Measurements from ENCODE around the gene PHF12.
"Not testable (repeated sequence)": the region's sequence is repeated elsewhere in the genome, so short reads cannot be mapped to it uniquely, and the experiment has no call there.

PHF12 gene

DNA sequence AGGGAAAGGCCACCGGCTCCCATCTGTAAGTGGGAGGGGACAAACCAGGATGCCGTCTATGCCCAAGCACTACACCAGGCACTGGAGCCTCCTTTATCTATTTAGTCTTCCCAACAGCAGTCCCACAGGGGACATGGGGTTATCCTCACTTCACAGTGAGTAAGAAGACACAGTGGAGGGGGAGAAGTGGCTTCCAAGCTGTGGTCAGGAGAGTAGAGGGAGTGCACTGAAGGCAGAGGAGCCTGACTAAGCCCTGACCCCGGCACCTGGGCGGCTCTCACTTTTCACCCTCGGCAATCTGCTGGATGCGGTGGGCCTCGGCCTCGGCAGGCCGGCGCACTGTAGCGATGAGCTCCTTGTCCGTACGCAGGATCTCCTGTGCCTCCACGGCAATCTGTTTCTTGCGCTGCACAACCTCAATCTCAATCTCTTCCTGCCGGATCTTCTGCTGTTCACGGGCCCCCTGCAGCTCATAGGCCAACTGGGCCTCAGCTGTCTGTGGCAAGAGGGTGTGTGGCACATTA lies 69.7 kb downstream of the PHF12 start:
- no peak for DNase-seq

DNA sequence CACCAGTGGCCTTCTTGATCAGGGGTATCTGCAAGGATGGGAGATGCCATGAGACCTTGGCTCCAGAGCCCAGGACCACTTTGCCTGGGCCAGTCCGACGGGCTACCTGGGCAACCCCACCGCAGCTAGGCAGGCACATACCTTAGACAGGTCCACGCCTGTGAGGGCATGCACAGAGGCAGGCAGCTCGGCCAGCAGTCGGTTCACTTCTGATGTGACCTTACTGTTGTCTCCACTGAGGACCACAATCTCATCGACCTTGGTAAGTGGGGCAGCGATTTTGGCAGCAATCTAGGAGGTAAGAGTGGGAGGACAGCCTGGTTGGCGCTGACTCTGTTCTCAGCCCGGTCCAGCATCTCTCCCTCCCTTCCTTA lies 70.8 kb downstream of the PHF12 start:
- DNase-seq: no peak

DNA sequence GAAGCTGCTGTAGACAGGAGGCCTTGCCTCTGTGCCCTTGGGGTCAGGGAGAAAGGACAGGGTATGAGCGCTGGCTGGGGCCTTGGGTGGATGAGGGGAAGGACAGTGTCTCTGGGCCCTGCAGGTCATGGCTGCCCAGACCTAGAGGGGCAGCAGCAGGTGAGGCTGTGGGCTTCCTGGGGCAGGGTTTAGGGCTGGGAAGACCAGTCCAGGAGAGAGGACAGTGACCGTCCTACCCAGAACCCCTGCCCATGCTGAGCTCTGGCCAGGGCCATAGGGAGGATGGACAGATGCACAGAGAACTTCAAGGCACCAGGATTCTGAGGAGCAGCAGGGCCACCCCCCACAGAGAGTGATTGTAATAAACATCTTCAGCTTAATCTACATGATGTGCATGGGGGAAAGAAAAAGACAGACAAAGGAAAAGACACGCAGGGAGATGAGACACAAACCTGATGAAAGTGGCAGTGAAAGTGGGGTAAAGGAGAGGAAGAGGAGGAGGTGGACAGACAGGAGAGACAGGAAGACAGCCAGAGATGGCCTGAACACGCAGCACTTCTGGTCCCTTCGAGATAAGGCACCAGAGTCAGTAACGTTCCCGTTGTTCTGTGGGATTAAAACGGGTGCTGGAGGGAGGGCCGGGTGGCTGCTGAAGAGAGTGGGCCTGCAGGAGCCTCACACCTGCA lies 71.3 kb downstream of the PHF12 start:
- DNase-seq: no peak

DNA sequence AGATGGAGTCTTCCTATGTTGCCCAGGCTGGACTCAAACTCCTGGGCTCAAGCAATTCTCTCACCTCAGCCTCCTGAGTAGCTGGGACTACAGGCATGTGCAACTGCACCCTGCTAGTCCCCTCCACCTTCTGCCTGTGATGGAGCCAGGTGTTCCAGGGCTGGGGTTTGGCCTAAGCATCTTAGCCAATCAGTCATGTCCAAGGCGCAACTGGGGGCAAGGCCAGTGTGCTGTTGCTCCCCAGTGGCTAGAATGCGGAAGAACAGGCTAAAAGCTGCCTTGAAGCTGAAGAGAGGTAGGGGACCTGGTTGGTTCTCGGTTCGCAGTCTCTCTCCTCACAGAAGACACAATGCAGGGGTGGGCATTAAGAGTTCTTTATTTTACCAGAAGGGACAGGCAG lies 72.3 kb downstream of the PHF12 start:
- no peak for DNase-seq

DNA sequence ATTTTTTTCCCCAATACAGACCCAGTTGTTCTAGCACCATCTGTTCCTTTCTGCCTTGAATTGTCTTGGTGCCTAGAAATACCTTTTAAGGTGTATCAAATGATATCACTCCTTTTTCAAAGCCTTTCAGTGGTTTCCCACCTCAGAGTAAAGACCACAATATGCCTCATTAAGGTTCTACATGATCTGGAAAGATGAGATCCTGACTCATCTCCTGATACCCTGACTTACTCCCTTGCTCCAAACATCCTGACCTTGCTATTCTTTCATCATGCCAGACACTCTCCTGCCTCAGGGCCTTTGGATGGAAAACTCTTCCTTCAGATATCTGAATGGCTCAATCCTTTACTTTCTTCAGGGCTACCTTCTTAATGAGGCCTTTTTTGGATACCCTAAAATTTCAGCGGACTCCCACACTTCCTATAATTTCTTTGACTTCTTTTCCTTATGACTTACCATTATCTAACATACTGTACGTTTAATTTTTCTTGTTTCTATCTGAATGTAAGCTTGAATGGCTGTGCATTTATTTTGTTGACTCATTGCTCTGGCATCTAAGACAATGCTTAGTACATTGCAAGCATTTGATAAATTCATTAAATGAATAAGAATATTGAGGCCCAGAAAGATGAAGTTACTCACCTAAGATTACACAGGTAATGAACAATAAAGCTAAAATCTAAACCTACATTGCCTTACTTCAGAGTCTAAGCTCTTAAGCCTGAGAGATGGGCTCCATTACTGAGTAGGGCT lies 73.0 kb downstream of the PHF12 start:
- no peak for DNase-seq

DNA sequence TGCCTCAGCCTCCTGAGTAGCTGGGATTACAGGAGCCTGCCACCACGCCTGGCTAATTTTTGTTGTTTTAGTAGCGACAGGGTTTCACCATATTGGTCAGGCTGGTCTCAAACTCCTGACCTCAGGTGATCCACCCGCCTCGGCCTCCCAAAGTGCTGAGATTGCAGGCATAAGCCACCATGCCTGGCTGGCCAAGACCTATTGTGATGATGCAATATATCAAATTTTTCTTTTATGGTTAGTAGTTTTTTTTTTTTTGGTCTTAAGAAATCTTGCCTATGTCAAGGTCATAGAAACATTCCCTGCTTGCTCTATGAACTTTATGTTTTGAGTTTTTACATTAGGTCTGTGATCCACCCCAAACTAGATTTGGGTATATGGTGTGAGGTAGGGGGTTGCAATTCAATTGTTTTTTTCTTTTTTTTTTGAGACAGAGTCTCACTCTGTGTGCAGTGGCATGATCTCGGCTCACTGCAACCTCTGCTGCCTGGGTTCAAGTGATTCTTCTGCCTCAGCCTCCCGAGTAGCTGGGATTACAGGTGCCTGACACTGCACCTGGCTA lies 74.1 kb downstream of the PHF12 start:
- not testable (repeated sequence) for DNase-seq

DNA sequence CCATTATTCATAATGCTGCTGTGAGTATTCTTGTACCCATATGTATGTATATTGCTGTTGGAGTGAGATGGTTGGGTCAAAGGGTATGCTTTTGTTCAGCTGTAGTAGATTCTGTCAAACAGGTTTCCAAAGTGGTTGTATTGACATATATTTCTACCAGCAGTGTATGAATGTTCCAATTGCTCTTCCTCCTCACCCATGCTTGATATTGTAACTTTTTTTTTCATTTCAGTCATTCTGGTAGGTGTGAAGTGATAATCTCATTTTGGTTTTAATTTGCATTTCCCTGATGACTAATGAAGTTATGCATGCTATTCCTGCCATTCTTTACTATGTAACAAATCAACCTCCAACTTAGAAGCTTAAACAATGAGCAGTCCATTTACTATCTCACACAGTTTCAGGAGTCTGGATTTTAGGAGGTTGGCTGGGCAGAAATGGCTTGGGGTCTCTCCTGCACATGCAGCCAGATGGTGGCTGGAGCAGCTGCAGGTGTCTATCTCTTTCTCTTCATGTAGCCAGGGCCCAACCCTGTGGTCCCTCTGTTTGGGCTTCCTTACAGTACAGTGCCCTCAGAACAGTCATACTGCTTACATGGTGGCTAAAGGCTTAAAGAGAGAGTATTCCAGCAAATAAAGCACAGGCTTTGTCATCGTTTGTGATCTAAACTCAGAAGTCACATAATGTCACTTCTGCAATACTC lies 75.3 kb downstream of the PHF12 start:
- no peak for DNase-seq

DNA sequence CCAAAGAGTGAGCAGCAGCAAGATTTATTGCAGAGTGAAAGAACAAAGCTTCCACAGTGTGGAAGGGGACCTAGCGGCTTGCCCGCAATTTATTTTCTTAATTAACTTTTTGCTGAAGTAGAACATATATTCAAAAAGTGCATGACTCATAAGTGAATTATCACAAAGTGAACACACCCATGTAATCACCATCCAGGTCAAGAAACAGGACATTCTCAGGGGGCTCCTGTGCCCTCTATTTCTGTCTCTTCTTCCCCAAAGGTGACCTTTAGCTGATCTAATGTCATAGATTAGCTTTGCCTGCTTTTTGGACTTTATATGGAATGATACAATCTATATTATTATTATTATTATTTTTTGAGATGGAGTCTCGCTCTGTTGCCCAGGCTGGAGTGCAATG lies 76.6 kb downstream of the PHF12 start:
- DNase-seq: no peak

DNA sequence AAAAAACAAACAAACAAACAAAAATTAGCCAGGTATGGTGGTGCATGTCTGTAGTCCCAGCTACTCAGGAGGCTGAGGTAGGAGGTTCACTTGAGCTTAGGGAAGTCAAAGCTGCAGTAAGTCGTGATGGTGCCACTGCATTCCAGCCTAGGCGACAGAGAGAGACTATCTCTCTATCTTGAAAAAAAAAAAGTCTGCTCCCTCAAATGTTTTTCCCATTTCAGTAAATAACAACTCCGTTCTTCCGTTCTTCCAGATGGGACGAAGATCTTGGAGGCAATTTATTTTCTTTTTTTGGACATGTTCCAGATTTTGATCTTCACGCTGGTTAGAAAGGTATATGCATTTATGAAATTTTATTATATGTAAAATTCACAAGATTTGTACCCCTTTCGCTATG lies 77.5 kb downstream of the PHF12 start:
- DNase-seq: no peak

DNA sequence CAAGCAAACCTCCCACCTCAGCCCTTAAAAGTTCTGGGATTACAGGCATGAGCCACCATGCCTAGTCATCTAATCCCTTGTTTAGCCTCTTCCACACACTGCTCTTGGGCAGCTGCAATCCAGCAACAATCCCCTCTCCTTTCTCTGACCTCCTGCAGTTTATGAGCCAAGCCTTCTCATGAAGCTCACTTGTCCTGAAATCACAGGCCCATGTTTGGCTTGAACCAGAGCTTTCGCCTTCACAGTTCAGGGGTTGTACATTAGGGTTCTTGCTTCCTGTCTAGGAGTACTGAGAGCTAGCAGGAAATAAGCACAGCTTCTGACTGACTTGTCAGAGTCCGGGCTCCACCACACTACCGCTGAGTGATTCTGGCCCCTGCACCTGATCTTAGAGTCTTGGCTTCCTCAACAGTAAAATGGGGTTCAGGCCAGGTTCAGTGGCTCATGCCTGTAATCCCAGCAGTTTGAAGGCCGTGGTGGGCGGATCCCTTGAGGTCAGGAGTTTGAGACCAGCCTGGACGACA lies 80.2 kb downstream of the PHF12 start:
- DNase-seq: no peak

DNA sequence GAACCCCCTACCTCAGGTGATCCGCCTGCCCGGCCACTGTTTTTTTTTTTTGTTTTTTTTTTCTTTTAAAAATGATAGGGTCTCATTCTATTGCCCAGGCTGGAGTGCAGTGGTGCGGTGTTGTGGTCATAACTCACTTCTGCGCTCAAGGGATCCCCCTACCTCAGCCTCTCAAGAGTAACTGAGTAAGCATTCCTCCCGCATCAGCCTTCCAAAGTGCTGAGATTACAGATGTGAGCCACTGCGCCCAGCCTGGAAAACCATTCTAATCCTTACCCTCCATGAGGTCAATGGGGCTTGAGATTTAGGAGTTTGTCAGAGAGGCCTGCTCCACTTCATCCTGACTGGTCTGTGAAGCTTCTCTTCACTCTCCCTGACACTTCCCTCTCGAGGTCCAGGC lies 84.0 kb downstream of the PHF12 start:
- no peak for DNase-seq

DNA sequence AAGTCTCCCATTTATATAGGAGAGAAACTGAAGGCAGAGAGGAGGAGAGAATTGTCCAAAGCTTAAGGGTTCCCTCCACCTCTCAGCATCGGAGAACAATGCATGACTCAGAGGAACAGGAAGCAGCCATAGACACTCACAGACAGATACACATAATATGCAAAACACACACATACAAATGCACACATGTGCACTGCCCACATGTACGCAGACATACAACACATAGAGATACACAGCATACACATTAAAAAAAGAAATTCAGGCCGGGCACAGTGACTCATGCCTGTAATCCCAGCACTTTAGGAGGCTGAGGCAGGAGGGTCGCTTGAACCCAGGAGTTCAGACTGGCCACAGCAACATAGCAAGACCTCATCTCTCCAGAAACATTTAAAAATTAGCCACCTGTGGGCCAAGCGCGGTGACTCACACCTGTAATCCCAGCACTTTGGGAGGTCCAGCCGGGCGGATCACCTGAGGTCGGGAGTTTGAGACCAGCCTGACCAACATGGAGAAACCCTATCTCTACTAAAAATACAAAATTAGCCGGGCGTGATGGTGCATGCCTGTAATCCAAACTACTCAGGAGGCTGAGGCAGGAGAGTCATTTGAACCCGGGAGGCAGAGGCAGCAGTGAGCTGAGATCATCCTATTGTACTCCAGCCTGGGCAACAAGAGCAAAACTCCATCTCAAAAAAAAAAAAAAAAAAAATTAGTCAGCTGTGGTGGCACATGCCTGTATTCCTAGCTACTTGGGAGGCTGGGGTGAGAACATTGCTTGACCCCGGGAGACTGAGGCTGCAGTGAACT lies 85.2 kb downstream of the PHF12 start:
- DNase-seq: no peak

DNA sequence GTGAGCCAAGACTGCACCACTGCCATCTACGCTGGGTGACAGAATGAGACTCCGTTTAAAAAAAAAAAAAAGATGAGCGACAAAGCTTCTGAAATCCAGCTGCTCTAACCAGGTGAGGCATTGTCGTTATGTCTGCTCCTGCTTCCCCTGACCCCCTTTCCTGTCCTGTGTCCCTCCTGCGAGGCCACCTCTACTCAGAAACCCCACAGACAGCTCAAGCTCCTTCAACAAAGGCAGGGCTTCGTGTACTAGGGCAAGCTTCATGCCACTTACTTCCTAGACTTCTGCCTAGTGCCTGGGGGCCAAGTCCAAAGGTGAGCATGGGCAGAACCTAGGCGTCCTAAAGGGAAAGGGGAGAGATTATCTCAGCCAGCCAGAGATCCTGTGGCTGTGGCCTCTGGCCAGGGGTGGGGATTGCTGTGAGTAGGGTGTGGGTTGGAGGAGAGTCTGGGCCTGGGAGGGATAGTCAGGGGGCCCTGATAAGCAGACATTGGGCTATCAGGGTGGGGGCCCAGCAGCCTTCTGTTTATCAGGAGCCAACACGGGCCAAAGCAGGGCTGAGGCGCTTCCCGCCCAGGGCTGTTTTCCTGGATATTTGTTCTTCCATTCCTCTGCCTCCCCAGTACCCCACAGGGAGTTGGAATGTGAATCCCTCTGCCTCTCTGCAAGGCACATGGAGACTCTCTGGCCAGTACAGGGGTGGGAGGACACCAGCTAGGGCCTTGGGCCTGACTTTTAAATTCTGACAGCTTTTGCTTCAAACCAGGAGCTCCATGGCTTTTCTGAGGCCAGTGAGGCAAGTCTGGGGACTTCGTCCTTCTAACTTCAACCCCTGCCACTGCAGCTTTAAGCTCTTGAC lies 86.1 kb downstream of the PHF12 start:
- DNase-seq: no peak

DNA sequence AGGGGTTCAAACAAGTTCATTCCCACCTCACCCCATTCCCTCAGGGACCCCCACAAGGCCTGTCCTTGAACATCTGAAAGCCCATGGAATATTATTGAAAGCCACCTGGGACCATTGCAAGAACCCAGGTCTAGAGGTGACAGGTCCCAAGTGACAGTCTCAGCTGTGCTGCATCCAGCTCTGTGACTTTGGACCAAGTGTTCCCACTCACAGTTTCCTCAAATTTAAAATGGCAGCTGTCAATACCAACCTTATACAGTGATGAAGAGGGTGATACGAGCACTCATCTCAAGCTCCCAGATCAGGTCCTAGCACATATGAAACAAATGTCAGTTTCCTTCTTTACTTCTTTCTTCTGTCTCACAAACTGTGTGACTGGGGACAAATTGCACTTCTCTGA lies 87.4 kb downstream of the PHF12 start:
- DNase-seq: no peak

DNA sequence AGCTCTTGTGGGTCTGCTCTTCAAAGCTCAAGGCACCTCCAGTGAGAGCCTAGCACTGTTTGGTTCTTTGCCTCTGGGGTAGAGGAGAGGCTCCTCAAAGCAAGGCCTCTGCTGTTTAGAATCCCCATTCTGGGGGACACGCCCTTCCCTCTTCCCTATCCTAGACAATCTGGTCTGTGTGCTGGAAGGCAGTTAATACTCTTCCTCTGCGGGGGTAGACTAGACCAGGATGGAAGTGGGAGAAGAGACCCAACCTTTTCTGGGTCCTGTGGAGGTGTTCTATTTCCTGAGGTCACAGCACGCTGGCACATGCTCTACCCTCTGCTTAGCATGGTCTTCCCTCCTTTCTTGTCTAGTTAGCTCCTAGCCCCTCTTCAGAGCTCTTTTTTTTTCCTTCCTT lies 88.8 kb downstream of the PHF12 start:
- no peak for DNase-seq

DNA sequence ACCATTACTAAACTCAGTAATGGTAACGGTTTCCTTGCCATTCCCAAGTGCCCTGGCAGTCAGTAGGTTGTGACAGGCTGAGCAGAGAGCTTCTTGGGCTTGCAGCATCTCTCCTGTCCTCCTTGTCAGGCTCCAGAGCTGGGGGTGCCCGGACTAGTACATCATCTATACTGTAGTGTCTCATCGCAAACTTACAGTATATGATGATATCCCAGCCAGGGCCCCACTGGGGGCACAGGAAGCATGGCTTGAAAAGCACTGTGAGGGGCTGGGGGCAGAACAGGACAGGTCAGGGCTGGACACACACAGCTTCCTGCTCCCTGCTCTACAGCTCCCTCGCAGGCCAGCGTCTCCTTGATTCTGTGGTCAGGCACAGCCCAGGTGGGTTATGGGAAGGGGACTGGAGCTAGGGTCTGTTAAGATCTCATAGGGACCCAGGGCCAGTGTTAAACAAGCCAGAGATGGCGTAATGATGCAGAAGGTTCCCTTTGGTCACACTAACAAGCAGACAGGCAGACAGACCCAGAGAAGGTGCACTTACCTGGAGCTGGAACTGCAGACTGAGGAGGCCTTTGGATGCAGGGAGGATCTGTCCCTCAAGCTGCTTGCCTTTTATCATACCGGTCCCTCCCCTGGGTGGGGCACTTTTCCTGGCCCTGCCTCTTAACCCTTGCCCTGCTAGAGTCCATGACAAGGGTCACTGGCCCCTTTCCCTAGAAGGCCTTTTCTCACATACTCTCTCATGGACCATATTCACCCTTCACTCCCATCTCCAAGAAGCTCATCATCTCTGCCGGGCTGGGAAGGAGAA lies 89.7 kb downstream of the PHF12 start:
- no peak for DNase-seq

DNA sequence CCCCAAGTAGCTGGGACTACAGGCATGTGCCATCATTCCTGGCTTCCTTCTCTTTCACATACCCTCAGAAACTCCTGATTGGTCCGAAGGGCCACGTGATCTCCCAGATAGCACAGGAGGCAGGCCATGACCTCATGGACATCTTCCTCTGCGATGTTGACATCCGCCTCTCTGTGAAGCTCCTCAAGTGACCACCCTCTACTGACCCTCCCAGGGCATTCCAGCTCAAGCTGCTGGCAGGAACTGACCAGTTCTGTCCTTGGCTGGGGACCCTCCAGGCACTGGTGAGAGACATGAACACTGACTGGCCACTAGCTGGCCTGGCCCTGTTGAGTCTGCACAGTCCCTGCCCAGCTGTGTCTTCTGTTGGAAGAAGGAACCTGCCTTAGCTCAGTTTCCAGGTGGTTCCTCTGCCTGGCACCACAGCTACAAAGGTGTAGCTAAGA lies 90.9 kb downstream of the PHF12 start:
- DNase-seq: no peak

DNA sequence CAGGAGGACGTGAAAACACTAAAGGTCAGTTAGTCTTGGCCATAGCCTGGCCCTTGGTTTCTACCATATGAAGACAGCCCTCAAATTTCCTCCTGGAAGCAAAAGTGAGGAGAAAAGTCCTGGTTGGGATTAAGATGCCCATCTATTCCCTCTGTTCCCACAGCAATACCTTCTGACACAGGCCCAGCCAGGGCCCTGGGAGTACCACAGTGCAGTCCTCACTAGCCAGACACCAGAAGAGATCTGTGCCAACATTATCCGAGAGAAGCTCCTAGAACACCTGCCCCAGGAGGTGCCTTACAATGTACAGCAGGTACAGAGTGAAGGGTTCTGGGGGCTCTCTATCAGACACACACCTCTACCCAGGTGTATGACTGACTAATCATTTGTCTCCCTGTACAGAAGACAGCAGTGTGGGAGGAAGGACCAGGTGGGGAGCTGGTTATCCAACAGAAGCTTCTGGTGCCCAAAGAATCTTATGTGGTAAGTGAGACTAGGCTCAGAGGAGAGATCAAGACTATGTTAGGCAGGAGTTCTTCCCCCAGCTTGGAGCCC lies 92.4 kb downstream of the PHF12 start:
- no peak for DNase-seq

DNA sequence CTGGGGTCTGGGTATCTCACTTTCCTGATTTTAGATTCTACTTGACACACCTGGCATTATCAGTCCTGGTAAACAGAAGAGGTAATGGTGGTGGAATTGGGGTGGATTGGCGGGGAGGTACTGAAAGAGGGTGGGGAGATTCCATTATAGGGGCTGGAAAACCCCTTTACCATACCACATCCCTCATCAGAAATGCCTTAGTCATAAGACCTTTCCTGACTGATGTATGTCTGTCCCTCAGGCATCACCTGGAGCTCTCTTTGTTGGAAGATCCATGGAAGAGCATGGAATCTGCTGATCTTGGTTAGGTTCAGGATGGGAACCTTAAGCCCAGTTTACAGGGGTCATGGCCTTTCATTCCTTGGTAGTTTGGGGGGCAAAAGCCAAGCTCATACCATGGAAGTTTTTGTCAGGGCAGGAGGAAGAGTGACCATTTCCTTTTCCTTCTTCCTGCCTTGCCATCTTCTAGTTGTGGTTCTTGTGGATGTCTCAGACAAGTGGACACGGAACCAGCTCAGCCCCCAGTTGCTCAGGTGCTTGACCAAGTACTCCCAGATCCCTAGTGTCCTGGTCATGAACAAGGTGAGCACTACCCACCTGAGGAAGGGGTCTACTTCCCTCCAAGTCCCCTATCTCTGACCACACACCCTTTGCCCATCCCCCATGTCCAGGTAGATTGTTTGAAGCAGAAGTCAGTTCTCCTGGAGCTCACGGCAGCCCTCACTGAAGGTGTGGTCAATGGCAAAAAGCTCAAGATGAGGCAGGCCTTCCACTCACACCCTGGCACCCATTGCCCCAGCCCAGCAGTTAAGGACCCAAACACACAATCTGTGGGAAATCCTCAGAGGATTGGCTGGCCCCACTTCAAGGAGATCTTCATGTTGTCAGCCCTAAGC lies 93.2 kb downstream of the PHF12 start:
- no peak for DNase-seq

Measured in effector CD8-positive, alpha-beta T cell (primary cell).